Liver (tissue), 3 donors: Measurements from ENCODE around the gene TESK2.

ENCODE experiments used
- EGR1 ChIP-seq, 2 donors: IDR thresholded peaks; 2 replicates each; pipeline ENCODE4 v1.6.1; 2016 to 2018; ENCODE audit warnings: antibody characterized with exemption in 2 of 2, low read depth in 2 of 2
- GABPA ChIP-seq, 2 donors: IDR thresholded peaks in 1 of 2; conservative IDR thresholded peaks in 1 of 2; 2 replicates each; pipeline ENCODE4 v1.6.1; 2016; ENCODE audit warnings: antibody characterized with exemption in 2 of 2, mild to moderate bottlenecking in 1 of 2, moderate library complexity in 1 of 2
- HNF4G ChIP-seq: IDR thresholded peaks from 2 replicates; pipeline ENCODE4 v1.6.1; 2016; ENCODE audit warnings: antibody characterized with exemption
- RAD21 ChIP-seq, 2 donors: IDR thresholded peaks; 2 replicates each; pipeline ENCODE4 v1.6.1; 2016; ENCODE audit warnings: antibody characterized with exemption in 2 of 2, mild to moderate bottlenecking in 2 of 2
- SP1 ChIP-seq: IDR thresholded peaks from 2 replicates; pipeline ENCODE4 v1.6.1; 2018; ENCODE audit warnings: antibody characterized with exemption, mild to moderate bottlenecking
- TAF1 ChIP-seq: conservative IDR thresholded peaks from 2 replicates; pipeline ENCODE4 v1.6.1; 2016; ENCODE audit warnings: antibody characterized with exemption, mild to moderate bottlenecking
- YY1 ChIP-seq: IDR thresholded peaks from 2 replicates; pipeline ENCODE4 v1.6.1; 2016; ENCODE audit warnings: antibody characterized with exemption, mild to moderate bottlenecking
- TF ChIP-seq, protein P1 (sequence below): fragments of 150-350 bp; IDR thresholded peaks from 2 replicates; pipeline ENCODE4 v1.5.1; 2017; ENCODE audit warnings: improper control_type of control experiment, low read depth, low read length; ENCODE audit not compliant: missing input control
- TF ChIP-seq, protein P2 (sequence below): IDR thresholded peaks from 2 replicates; pipeline ENCODE4 v1.6.1; 2016; ENCODE audit warnings: antibody characterized with exemption
- TF ChIP-seq, protein P3 (sequence below): IDR thresholded peaks from 2 replicates; pipeline ENCODE4 v1.6.1; 2016; ENCODE audit warnings: antibody characterized with exemption
- donor health status: healthy.
- donor health status: healthy.

DNA sequence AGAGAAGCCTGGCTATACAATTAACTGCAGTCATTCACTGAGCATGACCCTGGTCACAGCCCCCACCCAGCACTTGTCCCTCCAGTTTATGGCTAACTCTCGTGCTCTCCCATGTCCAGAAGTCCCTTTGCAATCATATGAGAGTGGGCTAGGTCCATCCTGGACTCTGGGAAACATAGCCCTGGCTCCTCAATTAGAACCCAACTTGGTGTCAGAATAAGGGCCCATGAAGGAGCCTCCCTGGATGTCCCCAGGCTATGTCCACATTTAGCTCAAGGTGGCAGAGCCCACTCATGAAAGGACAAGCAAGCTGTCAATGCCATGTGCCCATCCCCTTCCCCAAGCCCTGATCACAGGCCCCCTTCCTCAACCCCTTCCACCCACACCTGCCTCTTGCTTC is 191.7 kb downstream of the TESK2 start:
- no peak for TF ChIP-seq GABPA (IDR thresholded peaks at IDR 0.05 in 1 of 2, conservative IDR thresholded peaks at IDR 0.05 in 1 of 2)
- TF ChIP-seq TAF1 = no peak
- TF ChIP-seq, protein P1, sequence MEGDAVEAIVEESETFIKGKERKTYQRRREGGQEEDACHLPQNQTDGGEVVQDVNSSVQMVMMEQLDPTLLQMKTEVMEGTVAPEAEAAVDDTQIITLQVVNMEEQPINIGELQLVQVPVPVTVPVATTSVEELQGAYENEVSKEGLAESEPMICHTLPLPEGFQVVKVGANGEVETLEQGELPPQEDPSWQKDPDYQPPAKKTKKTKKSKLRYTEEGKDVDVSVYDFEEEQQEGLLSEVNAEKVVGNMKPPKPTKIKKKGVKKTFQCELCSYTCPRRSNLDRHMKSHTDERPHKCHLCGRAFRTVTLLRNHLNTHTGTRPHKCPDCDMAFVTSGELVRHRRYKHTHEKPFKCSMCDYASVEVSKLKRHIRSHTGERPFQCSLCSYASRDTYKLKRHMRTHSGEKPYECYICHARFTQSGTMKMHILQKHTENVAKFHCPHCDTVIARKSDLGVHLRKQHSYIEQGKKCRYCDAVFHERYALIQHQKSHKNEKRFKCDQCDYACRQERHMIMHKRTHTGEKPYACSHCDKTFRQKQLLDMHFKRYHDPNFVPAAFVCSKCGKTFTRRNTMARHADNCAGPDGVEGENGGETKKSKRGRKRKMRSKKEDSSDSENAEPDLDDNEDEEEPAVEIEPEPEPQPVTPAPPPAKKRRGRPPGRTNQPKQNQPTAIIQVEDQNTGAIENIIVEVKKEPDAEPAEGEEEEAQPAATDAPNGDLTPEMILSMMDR = no peak
- TF ChIP-seq RAD21 (IDR thresholded peaks at IDR 0.05) = no peak
- TF ChIP-seq SP1 = no peak
- TF ChIP-seq, protein P2, sequence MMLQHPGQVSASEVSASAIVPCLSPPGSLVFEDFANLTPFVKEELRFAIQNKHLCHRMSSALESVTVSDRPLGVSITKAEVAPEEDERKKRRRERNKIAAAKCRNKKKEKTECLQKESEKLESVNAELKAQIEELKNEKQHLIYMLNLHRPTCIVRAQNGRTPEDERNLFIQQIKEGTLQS = no peak
- no peak for TF ChIP-seq YY1
- TF ChIP-seq, protein P3, sequence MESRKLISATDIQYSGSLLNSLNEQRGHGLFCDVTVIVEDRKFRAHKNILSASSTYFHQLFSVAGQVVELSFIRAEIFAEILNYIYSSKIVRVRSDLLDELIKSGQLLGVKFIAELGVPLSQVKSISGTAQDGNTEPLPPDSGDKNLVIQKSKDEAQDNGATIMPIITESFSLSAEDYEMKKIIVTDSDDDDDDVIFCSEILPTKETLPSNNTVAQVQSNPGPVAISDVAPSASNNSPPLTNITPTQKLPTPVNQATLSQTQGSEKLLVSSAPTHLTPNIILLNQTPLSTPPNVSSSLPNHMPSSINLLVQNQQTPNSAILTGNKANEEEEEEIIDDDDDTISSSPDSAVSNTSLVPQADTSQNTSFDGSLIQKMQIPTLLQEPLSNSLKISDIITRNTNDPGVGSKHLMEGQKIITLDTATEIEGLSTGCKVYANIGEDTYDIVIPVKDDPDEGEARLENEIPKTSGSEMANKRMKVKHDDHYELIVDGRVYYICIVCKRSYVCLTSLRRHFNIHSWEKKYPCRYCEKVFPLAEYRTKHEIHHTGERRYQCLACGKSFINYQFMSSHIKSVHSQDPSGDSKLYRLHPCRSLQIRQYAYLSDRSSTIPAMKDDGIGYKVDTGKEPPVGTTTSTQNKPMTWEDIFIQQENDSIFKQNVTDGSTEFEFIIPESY = no peak
- TF ChIP-seq HNF4G = no peak
- TF ChIP-seq EGR1 (IDR thresholded peaks at IDR 0.05; ENCODE audit: low read depth in 2 of 2) = no peak
